PC-9 (cell line): ENCODE results near the gene ZP1. TPM values are rescaled to one million over a fixed set of nuclear protein-coding genes. Genes with fewer than 3 reads are reported as not detected.

Source experiments
- BruUV-seq: library from RNA; stranded (reverse); fragments of 400-500 nt; replicated peaks from 2 replicates; lab custom pipeline; 2021; lab: Mats Ljungman, UMichigan
- CTCF ChIA-PET: fragments of 300-600 bp; sonication (Branson Sonifier 250); formaldehyde crosslinking; loops from one replicate; lab custom pipeline; 2022; ENCODE audit warnings: antibody characterized with exemption; lab: Charles Lee
- POLR2A ChIA-PET: fragments of 300-600 bp; sonication (Branson Sonifier 250); formaldehyde crosslinking; loops from one replicate; lab custom pipeline; 2022; ENCODE audit warnings: antibody characterized with exemption; ENCODE audit not compliant: unreplicated experiment; lab: Charles Lee
- DNase-seq, 2 experiments: peaks; one replicate each; pipeline versions ENCODE4 v3.0.0 to v3.0.0-alpha.2; 2015 to 2022; ENCODE audit warnings: mixed read lengths in 1 of 2
- H2AFZ ChIP-seq: fragments of 200-600 bp; sonication (generic); 2 replicates; pipeline ENCODE4 v1.8.1; 2017; ENCODE audit warnings: antibody characterized with exemption
- H3F3A ChIP-seq: fragments of 200-600 bp; sonication (generic); 2 replicates; pipeline ENCODE4 v1.8.1; 2017; ENCODE audit warnings: antibody characterized with exemption, mild to moderate bottlenecking, low read depth; ENCODE audit not compliant: insufficient read depth
- H3K27ac ChIP-seq: fragments of 200-600 bp; sonication (generic); 2 replicates; pipeline ENCODE4 v1.6.1; 2016; ENCODE audit warnings: mixed run types
- H3K27me3 ChIP-seq: fragments of 200-600 bp; sonication (generic); 2 replicates; pipeline ENCODE4 v1.6.1; 2016; ENCODE audit warnings: low read depth, mixed run types; ENCODE audit not compliant: insufficient read depth
- H3K36me3 ChIP-seq: fragments of 200-600 bp; sonication (generic); 2 replicates; pipeline ENCODE4 v1.6.1; 2016; ENCODE audit warnings: low read depth, mixed run types
- H3K4me1 ChIP-seq: fragments of 200-600 bp; sonication (generic); replicated peaks from 2 replicates; pipeline ENCODE4 v1.6.1; 2016; ENCODE audit warnings: mixed run types; ENCODE audit not compliant: insufficient read depth
- H3K4me2 ChIP-seq: fragments of 200-600 bp; sonication (generic); 2 replicates; pipeline ENCODE4 v1.6.1; 2017; ENCODE audit warnings: mixed run types
- H3K4me3 ChIP-seq: fragments of 200-600 bp; sonication (generic); 2 replicates; pipeline ENCODE4 v1.6.1; 2016; ENCODE audit warnings: mixed run types
- H3K79me2 ChIP-seq: fragments of 200-600 bp; sonication (generic); 2 replicates; pipeline ENCODE4 v1.6.1; 2017; ENCODE audit warnings: low read depth, mixed run types
- H3K9me2 ChIP-seq: fragments of 200-600 bp; sonication (generic); 2 replicates; pipeline ENCODE4 v1.8.1; 2017; ENCODE audit warnings: mild to moderate bottlenecking; ENCODE audit not compliant: insufficient read depth
- H3K9me3 ChIP-seq: fragments of 200-600 bp; sonication (generic); 2 replicates; pipeline ENCODE4 v1.8.1; 2016; ENCODE audit warnings: low read depth; ENCODE audit not compliant: insufficient read depth
- H4K20me1 ChIP-seq: fragments of 200-600 bp; sonication (generic); 2 replicates; pipeline ENCODE4 v1.8.1; 2017; ENCODE audit not compliant: insufficient read depth
- EZH2 ChIP-seq: fragments of 200-600 bp; sonication (generic); IDR thresholded peaks from 2 replicates; pipeline ENCODE4 v1.8.0; 2017; ENCODE audit warnings: antibody characterized with exemption, low read depth
- intact Hi-C: fragments of 100-400 bp; cut with micrococcal nuclease; formaldehyde crosslinking; loops from one replicate; pipeline ENCODE4 v1.10.0; 2022; ENCODE audit not compliant: unreplicated experiment
- total RNA-seq: library from RNA; stranded (reverse); gene quantifications from 2 replicates; pipeline ENCODE4 v1.2.3, GENCODE V29; 2021
- TF ChIP-seq, protein P1 (sequence below): fragments of 200-600 bp; sonication (generic); conservative IDR thresholded peaks from 2 replicates; pipeline ENCODE4 v1.6.1; 2017; ENCODE audit warnings: mixed run types, antibody characterized with exemption, mild to moderate bottlenecking, moderate library complexity

Gene ZP1
- total RNA-seq, 1 experiment from 2014 or later: not detected

DNA sequence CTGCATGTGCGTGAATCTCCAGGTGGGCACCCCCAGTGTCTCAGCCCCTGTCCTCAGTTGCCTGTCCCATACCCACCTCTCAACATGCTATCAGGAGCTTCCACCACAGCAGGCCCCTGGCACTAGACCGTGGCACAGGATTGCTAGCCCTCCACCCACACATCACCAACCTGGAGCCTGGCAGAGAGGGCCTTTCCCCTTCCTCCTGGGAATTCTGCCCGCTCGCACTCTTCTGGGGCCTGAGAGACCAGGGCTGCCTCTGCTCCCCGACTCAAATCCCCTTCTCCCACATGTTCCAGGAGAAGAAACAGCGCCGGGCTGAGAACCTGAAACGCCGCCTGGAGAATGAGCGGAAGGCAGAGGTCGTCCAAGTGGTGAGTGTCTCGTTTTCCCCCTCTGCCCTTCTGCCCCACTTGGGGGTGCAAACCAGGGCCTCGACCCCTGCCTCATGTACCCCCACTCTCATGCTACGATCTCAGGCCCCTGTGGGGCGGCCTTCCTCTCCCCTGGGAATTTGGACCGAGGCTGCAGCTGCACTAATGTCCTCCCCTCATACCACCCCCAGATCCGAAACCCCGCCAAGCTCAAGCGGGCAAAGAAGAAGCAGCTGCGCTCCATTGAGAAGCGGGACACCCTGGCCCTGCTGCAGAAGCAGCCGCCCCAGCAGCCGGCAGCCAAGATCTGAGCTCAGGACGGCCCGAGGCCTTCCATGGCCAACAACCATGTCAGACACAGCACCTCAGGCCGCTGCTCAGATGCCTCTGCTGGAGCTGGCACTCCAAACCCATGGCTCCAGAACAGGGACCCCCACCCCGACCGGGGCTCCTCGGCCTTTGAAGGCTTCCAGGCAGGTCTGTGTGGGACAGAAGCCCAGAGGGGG is 17.5 kb upstream of the ZP1 start:
- TF ChIP-seq, protein P1, sequence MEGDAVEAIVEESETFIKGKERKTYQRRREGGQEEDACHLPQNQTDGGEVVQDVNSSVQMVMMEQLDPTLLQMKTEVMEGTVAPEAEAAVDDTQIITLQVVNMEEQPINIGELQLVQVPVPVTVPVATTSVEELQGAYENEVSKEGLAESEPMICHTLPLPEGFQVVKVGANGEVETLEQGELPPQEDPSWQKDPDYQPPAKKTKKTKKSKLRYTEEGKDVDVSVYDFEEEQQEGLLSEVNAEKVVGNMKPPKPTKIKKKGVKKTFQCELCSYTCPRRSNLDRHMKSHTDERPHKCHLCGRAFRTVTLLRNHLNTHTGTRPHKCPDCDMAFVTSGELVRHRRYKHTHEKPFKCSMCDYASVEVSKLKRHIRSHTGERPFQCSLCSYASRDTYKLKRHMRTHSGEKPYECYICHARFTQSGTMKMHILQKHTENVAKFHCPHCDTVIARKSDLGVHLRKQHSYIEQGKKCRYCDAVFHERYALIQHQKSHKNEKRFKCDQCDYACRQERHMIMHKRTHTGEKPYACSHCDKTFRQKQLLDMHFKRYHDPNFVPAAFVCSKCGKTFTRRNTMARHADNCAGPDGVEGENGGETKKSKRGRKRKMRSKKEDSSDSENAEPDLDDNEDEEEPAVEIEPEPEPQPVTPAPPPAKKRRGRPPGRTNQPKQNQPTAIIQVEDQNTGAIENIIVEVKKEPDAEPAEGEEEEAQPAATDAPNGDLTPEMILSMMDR: no peak
- TF ChIP-seq EZH2: no peak
- Histone ChIP-seq H4K20me1 (peaks cover 6% of the 10 kb centered on the region; the same call in 1 of the 2 replicates), H3K27me3 (no peaks in the 10 kb centered on the region), H3K79me2 (peaks cover 8% of the 10 kb centered on the region), H3K4me3 (no peak overlapping the region), H3K9me2 (no peaks in the 10 kb centered on the region), H3K9me3 (no peaks in the 10 kb centered on the region), H3K27ac (no peak overlapping the region), H3K4me2 (no peak overlapping the region), H3K36me3 (peaks cover 24% of the 10 kb centered on the region), H2AFZ (no peak overlapping the region), H3K4me1 (no peaks in the 10 kb centered on the region; the same call in 1 of the 2 replicates), H3F3A (no peaks in the 10 kb centered on the region)
- intact Hi-C loops: no loop called here
- no TSS peak for BruUV-seq
- ChIA-PET POLR2A (no interaction called here), CTCF (no interaction called here)
- no peak for DNase-seq

- intact Hi-C loops: no loop called here
- Histone ChIP-seq H3K4me2 (no peak overlapping the region), H3K9me3 (no peaks in the 10 kb centered on the region), H2AFZ (no peak overlapping the region), H3K36me3 (peaks cover 24% of the 10 kb centered on the region), H4K20me1 (peaks cover 6% of the 10 kb centered on the region; the same call in 1 of the 2 replicates), H3K27ac (no peak overlapping the region), H3K4me1 (no peaks in the 10 kb centered on the region), H3K4me3 (no peak overlapping the region), H3K79me2 (no peaks in the 10 kb centered on the region), H3K27me3 (no peaks in the 10 kb centered on the region), H3F3A (no peaks in the 10 kb centered on the region), H3K9me2 (no peaks in the 10 kb centered on the region)
- BruUV-seq: no TSS peak
- no peak for TF ChIP-seq EZH2
- TF ChIP-seq, protein P1: no peak
- no peak for DNase-seq
- ChIA-PET CTCF (no interaction called here), POLR2A (no interaction called here)
These were observed 15.8 kb upstream of the ZP1 start for GRCh38 chr11:60851327-60852104.

DNA sequence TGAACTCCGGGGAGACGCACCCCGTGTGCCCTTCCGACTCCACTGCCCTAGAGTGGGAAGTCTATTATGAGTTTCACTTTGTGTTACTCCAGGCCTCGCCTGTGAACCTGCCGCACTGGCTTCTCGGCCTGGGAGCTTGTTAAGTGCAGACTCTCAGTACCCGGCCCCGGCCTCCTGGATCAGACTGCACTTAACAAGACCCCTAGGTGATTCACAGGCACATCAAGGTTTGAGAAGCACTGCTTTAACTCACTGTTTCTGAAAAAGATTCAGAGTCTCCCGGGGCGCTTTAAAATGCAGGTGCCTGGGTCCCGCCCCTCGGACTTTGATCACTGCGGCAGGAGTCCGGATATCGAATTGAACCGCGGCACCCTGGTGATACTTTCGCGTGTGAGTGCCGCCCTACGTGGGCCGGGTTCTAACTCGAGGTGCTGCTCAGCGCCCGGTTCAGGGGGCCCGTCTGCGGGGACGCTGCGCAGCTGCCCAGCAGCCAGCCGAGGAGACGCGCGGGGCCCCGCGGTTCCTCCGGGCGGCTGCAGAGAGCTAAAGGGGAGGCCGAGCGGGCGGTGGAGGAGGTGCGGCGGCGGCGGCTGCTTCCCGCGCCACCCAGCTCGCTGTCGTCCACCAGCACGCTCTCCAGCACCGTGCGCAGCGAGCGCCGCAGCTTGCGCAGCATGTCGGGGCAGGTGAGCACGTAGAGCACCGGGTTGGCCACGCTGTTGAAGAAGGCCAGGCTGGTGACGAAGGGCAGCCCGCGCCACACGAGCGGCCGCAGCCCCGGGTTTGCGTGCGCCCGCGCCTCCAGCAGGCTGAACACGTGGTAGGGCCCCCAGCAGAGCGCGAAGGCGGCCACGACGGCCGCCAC is 15.0 kb upstream of the ZP1 start:
- peaks cover 24% of the 10 kb centered on the region for H3K36me3 ChIP-seq
- H2AFZ ChIP-seq: no peak overlapping the region
- H4K20me1 ChIP-seq: peaks cover under 1% of the 10 kb centered on the region; the same call in 1 of the 2 replicates
- no peaks in the 10 kb centered on the region for H3F3A ChIP-seq
- no peaks in the 10 kb centered on the region for H3K79me2 ChIP-seq
- DNase-seq: no peak
- ChIA-PET POLR2A (no interaction called here), CTCF (no interaction called here)
- no peaks in the 10 kb centered on the region for H3K9me3 ChIP-seq
- TF ChIP-seq, protein P1: no peak
- no peak for TF ChIP-seq EZH2
- no peak overlapping the region for H3K4me3 ChIP-seq
- H3K4me2 ChIP-seq: no peak overlapping the region
- H3K9me2 ChIP-seq: no peaks in the 10 kb centered on the region
- H3K27me3 ChIP-seq: no peaks in the 10 kb centered on the region
- H3K4me1 ChIP-seq: no peaks in the 10 kb centered on the region
- H3K27ac ChIP-seq: no peak overlapping the region
- no TSS peak for BruUV-seq
- intact Hi-C loops: no loop called here
